Endodermal cell (in vitro differentiated cells): ENCODE results near the gene GCG. TPM values are rescaled to one million over a fixed set of nuclear protein-coding genes. Genes with fewer than 3 reads are reported as not detected.

Experiments used
- DNase-seq: peaks from one replicate; pipeline ENCODE4 v3.0.0-alpha.2; 2017
- H3K27ac ChIP-seq: 2 replicates; pipeline ENCODE4 v1.5.1; 2013; ENCODE audit warnings: mild to moderate bottlenecking, low read depth, low read length, moderate library complexity
- H3K27me3 ChIP-seq: 2 replicates; pipeline ENCODE4 v1.6.1; 2013; ENCODE audit warnings: mild to moderate bottlenecking, low read length, moderate library complexity; ENCODE audit not compliant: insufficient read depth, control insufficient read depth, poor library complexity, severe bottlenecking
- H3K36me3 ChIP-seq: 2 replicates; pipeline ENCODE4 v1.7.0; 2013; ENCODE audit warnings: mild to moderate bottlenecking, low read length, moderate library complexity; ENCODE audit not compliant: control insufficient read depth, insufficient read depth
- H3K4me1 ChIP-seq: one replicate; pipeline ENCODE4 v1.7.0; 2013; ENCODE audit warnings: low read length; ENCODE audit not compliant: control insufficient read depth, insufficient read depth
- H3K4me3 ChIP-seq: 2 replicates; pipeline ENCODE4 v1.5.1; 2013; ENCODE audit warnings: mild to moderate bottlenecking, low read length, moderate library complexity
- H3K9ac ChIP-seq: 2 replicates; pipeline ENCODE4 v1.6.1; 2013; ENCODE audit warnings: mild to moderate bottlenecking, low read length, moderate library complexity; ENCODE audit not compliant: poor library complexity, severe bottlenecking; ENCODE audit errors: extremely low read depth
- H3K9me3 ChIP-seq: 2 replicates; pipeline ENCODE4 v1.6.1; 2013; ENCODE audit warnings: mild to moderate bottlenecking, low read length, moderate library complexity; ENCODE audit not compliant: control insufficient read depth
- H3K27ac Mint-ChIP-seq: 2 replicates; pipeline ENCODE4 v1.8.0; 2020; ENCODE audit warnings: mixed read lengths
- H3K27me3 Mint-ChIP-seq: 2 replicates; pipeline ENCODE4 v1.8.0; 2021; ENCODE audit warnings: mild to moderate bottlenecking, mixed read lengths; ENCODE audit not compliant: insufficient read depth
- H3K36me3 Mint-ChIP-seq: 2 replicates; pipeline ENCODE4 v1.8.0; 2020; ENCODE audit warnings: low read depth, mixed read lengths
- H3K4me1 Mint-ChIP-seq: 2 replicates; pipeline ENCODE4 v1.8.0; 2020; ENCODE audit warnings: mixed read lengths
- H3K4me3 Mint-ChIP-seq: 2 replicates; pipeline ENCODE4 v1.8.0; 2020; ENCODE audit warnings: mild to moderate bottlenecking, moderate library complexity, mixed read lengths
- H3K9me3 Mint-ChIP-seq: 2 replicates; pipeline ENCODE4 v1.8.0; 2020; ENCODE audit warnings: mild to moderate bottlenecking, mixed read lengths
- CTCF ChIP-seq: fragments of 200-600 bp; sonication (generic); conservative IDR thresholded peaks from 2 replicates; pipeline ENCODE4 v1.5.0; 2021; ENCODE audit warnings: antibody characterized with exemption, mild to moderate bottlenecking
- WGBS, 2 experiments: methylation state at CpG; one replicate each; pipeline versions ENCODE4 v1.1.5 to v1.1.7; 2013; ENCODE audit warnings: missing lambda C conversion rate in 2 of 2, mixed read lengths in 1 of 2; ENCODE audit not compliant: insufficient coverage in 1 of 2, insufficient read length in 1 of 2; 5-methylcytosine and 5-hydroxymethylcytosine counted together
- total RNA-seq, 2 donors: library from RNA; stranded (reverse); fragmentation: NEBNext Ultra II Directional in 1 of 2; extraction: Animal tissue kit (Norgen Biotek cat#: 25700) in 1 of 2; gene quantifications; 2 replicates in 1 of 2; 3 replicates in 1 of 2; pipeline ENCODE4 v1.2.1, GENCODE V29; 2021

The GCG gene
- total RNA-seq, 2 donors from 2014 or later, result not detected

- no peaks in the 10 kb centered on the region for H3K27me3 Mint-ChIP-seq
- no peak overlapping the region for H3K27ac Mint-ChIP-seq
- DNase-seq, result no peak
- 93 to 100% methylated on average over 2 of the region's 2 CpGs for WGBS, 2 experiments
- Histone ChIP-seq H3K9ac (no peak overlapping the region), H3K4me3 (no peak overlapping the region), H3K36me3 (no peaks in the 10 kb centered on the region), H3K27me3 (no peaks in the 10 kb centered on the region), H3K27ac (no peak overlapping the region), H3K4me1 (no peaks in the 10 kb centered on the region), H3K9me3 (no peaks in the 10 kb centered on the region)
- no peaks in the 10 kb centered on the region for H3K9me3 Mint-ChIP-seq
- TF ChIP-seq CTCF, result no peak
- H3K36me3 Mint-ChIP-seq, result no peaks in the 10 kb centered on the region
- H3K4me1 Mint-ChIP-seq, result no peaks in the 10 kb centered on the region
- H3K4me3 Mint-ChIP-seq, result no peak overlapping the region
These were observed 24.6 kb downstream of the GCG start for GRCh38 chr2:162127422-162127821.

GRCh38 chr2:162126527-162126926 lies 25.5 kb downstream of the GCG start:
- DNase-seq, result no peak
- H3K36me3 Mint-ChIP-seq, result no peaks in the 10 kb centered on the region
- Histone ChIP-seq H3K36me3 (no peaks in the 10 kb centered on the region), H3K9me3 (no peaks in the 10 kb centered on the region), H3K9ac (no peak overlapping the region), H3K27ac (no peak overlapping the region), H3K27me3 (no peaks in the 10 kb centered on the region), H3K4me1 (no peaks in the 10 kb centered on the region), H3K4me3 (no peak overlapping the region)
- no peaks in the 10 kb centered on the region for H3K4me1 Mint-ChIP-seq
- H3K4me3 Mint-ChIP-seq, result no peak overlapping the region
- WGBS, 2 experiments, result 96 to 100% methylated on average over 2 of the region's 2 CpGs
- no peak for TF ChIP-seq CTCF
- no peaks in the 10 kb centered on the region for H3K9me3 Mint-ChIP-seq
- no peak overlapping the region for H3K27ac Mint-ChIP-seq
- no peaks in the 10 kb centered on the region for H3K27me3 Mint-ChIP-seq

GRCh38 chr2:162126111-162126519 lies 25.9 kb downstream of the GCG start:
- Mint-ChIP-seq H3K27ac (no peak overlapping the region), H3K27me3 (no peaks in the 10 kb centered on the region), H3K9me3 (no peaks in the 10 kb centered on the region), H3K4me3 (no peak overlapping the region), H3K36me3 (no peaks in the 10 kb centered on the region), H3K4me1 (no peaks in the 10 kb centered on the region)
- H3K9ac ChIP-seq, result no peak overlapping the region
- no peaks in the 10 kb centered on the region for H3K27me3 ChIP-seq
- H3K4me1 ChIP-seq, result no peaks in the 10 kb centered on the region
- 92 to 100% methylated on average over 1 of the region's 1 CpG for WGBS, 2 experiments
- DNase-seq, result no peak
- no peaks in the 10 kb centered on the region for H3K36me3 ChIP-seq
- no peak for TF ChIP-seq CTCF
- no peak overlapping the region for H3K4me3 ChIP-seq
- H3K27ac ChIP-seq, result no peak overlapping the region
- no peaks in the 10 kb centered on the region for H3K9me3 ChIP-seq
